Measurements from ENCODE around the gene KRT77. TPM values are rescaled to one million over a fixed set of nuclear protein-coding genes. Genes with fewer than 3 reads are reported as not detected.

Gene KRT77
- total RNA-seq (2013) = not detected
- polyA plus RNA-seq (not detected), polyA minus RNA-seq (not detected in 2 replicates), total RNA-seq (0 to 0.58 (median 0) reads per million in 11 experiments)

DNA sequence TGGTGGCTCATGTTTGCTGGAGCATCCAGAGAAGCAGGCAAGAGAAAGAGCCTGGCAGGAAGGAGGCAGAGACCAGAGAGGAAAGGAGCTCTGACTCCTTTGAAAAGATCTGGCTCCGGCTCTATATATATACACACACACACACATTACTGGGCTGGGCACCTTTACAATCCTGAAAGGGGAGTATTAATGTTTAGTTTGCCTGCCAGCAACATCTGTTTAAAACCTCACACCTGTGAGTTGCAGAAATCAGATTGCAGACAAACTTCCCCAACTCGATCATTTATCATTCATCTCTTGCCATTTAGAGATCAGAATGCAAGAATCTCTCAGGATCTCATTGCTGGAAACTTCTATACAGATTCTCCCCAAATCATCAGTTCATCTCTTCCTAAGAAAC, at the start of gene KRT77:
TSS of gene KRT77 (minus strand) at position 101 of the 400 bp plus-strand sequence. CDS start at position 11, 90 bp downstream.
- no peaks in the 10 kb centered on the region for H3K27me3 ChIP-seq (ENCODE audit: control insufficient read depth in 2 of 2, insufficient read depth in 2 of 2, low read length in 2 of 2)
- Mint-ChIP-seq H3K9me3 (peaks cover 0 to 2% (median 0%) of the 10 kb centered on the region in 7 donors), H3K4me3 (no peak within 1 kb of the TSS), H3K4me1 (no peaks in the 10 kb centered on the region), H3K27me3 (ENCODE audit: low read depth in 3 of 3) (peaks cover 1 to 6% (median 4%) of the 10 kb centered on the region in 3 donors), H3K36me3 (no peaks in the 10 kb centered on the region), H3K27ac (no peak within 1 kb of the TSS)
- H3K36me3 ChIP-seq (replicated peaks in 1 of 2; ENCODE audit: control insufficient read depth in 1 of 2, insufficient read depth in 2 of 2, low read length in 2 of 2) = no peaks in the 10 kb centered on the region
- H3K79me2 ChIP-seq (ENCODE audit: insufficient read depth, low read length) = no peaks in the 10 kb centered on the region
- no peak within 1 kb of the TSS for H2AFZ ChIP-seq (ENCODE audit: insufficient read depth, low read depth, low read length, poor library complexity, severe bottlenecking)
- no peak within 1 kb of the TSS for H3K4me3 ChIP-seq (replicated peaks in 1 of 3; ENCODE audit: low read depth in 2 of 3, low read length in 3 of 3)
- no peak within 1 kb of the TSS for H3K9ac ChIP-seq (ENCODE audit: insufficient read depth, low read length, poor library complexity, severe bottlenecking)
- intact Hi-C loops (cut with micrococcal nuclease) = no loop called here
- no peak within 1 kb of the TSS for H3K4me2 ChIP-seq (replicated peaks; ENCODE audit: extremely low read depth, low read length, poor library complexity, severe bottlenecking)
- DNase-seq = no peak
- no CpG with 5 or more reads among the region's 2 CpGs for WGBS (ENCODE audit: insufficient coverage)
- H3K27ac ChIP-seq (ENCODE audit: low read depth in 1 of 2, low read length in 2 of 2) = no peak within 1 kb of the TSS
- no peaks in the 10 kb centered on the region for H3K4me1 ChIP-seq (ENCODE audit: control insufficient read depth in 1 of 2, insufficient read depth in 2 of 2, low read length in 2 of 2)
- H3K9me3 ChIP-seq (replicated peaks in 1 of 2; ENCODE audit: control insufficient read depth in 1 of 2, insufficient read depth in 1 of 2, low read length in 2 of 2) = no peaks in the 10 kb centered on the region
- TF ChIP-seq, protein P1, sequence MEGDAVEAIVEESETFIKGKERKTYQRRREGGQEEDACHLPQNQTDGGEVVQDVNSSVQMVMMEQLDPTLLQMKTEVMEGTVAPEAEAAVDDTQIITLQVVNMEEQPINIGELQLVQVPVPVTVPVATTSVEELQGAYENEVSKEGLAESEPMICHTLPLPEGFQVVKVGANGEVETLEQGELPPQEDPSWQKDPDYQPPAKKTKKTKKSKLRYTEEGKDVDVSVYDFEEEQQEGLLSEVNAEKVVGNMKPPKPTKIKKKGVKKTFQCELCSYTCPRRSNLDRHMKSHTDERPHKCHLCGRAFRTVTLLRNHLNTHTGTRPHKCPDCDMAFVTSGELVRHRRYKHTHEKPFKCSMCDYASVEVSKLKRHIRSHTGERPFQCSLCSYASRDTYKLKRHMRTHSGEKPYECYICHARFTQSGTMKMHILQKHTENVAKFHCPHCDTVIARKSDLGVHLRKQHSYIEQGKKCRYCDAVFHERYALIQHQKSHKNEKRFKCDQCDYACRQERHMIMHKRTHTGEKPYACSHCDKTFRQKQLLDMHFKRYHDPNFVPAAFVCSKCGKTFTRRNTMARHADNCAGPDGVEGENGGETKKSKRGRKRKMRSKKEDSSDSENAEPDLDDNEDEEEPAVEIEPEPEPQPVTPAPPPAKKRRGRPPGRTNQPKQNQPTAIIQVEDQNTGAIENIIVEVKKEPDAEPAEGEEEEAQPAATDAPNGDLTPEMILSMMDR (IDR thresholded peaks at IDR 0.05) = no peak
- no peaks in the 10 kb centered on the region for H4K20me1 ChIP-seq (ENCODE audit: insufficient read depth, low read length)

DNA sequence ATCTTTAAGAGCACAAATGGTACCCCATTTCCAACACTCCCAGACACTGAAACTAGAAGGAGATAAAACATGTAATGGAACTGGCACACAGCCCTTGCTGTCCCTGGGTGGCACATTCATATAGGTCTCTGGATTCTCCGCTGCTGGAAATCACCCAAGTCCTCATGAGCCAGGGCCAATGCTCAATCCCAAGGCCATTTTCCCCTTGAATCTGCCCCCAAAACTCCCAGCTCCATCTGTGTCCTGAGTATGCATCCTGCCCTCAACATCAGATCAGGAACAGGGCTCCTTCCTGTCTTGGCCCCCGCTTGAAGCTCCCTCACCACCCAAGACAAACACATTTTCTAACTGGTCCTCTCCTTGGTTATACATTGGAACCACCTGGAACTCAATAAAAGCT, 49.2 kb upstream of the KRT77 start:
- no peak overlapping the region for H2AFZ ChIP-seq (ENCODE audit: insufficient read depth, low read depth, low read length, poor library complexity, severe bottlenecking)
- H3K4me3 Mint-ChIP-seq = no peak overlapping the region

More for the DNA sequence above, 49.2 kb upstream of the KRT77 start:
- WGBS (ENCODE audit: insufficient coverage) = 83% methylated on average over 2 of the region's 2 CpGs
- Histone ChIP-seq H4K20me1 (ENCODE audit: insufficient read depth, low read length) (no peaks in the 10 kb centered on the region), H3K27me3 (ENCODE audit: control insufficient read depth in 2 of 2, insufficient read depth in 2 of 2, low read length in 2 of 2) (no peaks in the 10 kb centered on the region), H3K4me3 (replicated peaks in 1 of 3; ENCODE audit: low read depth in 2 of 3, low read length in 3 of 3) (no peak overlapping the region), H3K9me3 (replicated peaks in 1 of 2; ENCODE audit: control insufficient read depth in 1 of 2, insufficient read depth in 1 of 2, low read length in 2 of 2) (no peaks in the 10 kb centered on the region), H3K36me3 (replicated peaks in 1 of 2; ENCODE audit: control insufficient read depth in 1 of 2, insufficient read depth in 2 of 2, low read length in 2 of 2) (no peaks in the 10 kb centered on the region), H3K4me1 (ENCODE audit: control insufficient read depth in 1 of 2, insufficient read depth in 2 of 2, low read length in 2 of 2) (no peaks in the 10 kb centered on the region), H3K79me2 (ENCODE audit: insufficient read depth, low read length) (no peaks in the 10 kb centered on the region), H3K27ac (ENCODE audit: low read depth in 1 of 2, low read length in 2 of 2) (no peak overlapping the region), H3K9ac (ENCODE audit: insufficient read depth, low read length, poor library complexity, severe bottlenecking) (no peak overlapping the region), H3K4me2 (replicated peaks; ENCODE audit: extremely low read depth, low read length, poor library complexity, severe bottlenecking) (no peak overlapping the region)
- TF ChIP-seq, protein P1 (IDR thresholded peaks at IDR 0.05) = no peak
- Mint-ChIP-seq H3K36me3 (no peaks in the 10 kb centered on the region), H3K27me3 (ENCODE audit: low read depth in 3 of 3) (peaks cover 8 to 19% (median 14%) of the 10 kb centered on the region in 3 donors), H3K27ac (no peak overlapping the region), H3K4me1 (no peaks in the 10 kb centered on the region), H3K9me3 (peaks cover 0 to 5% (median 0%) of the 10 kb centered on the region in 7 donors)
- intact Hi-C loops (cut with micrococcal nuclease) = no loop called here
- DNase-seq = no peak

All from CD14-positive monocyte (primary cell).